H1 (cell line): ENCODE results near the gene CST9L.

Experiments
- FOSL1 ChIP-seq: IDR thresholded peaks from 2 replicates; pipeline ENCODE4 v1.6.1; 2011; ENCODE audit warnings: mild to moderate bottlenecking, low read depth, low read length, moderate library complexity; ENCODE audit not compliant: insufficient read depth
- POLR2AphosphoS5 ChIP-seq: IDR thresholded peaks from 2 replicates; pipeline ENCODE4 v1.6.1; 2011; ENCODE audit warnings: low read depth, low read length
- YY1 ChIP-seq: IDR thresholded peaks from 2 replicates; pipeline ENCODE4 v1.6.1; 2011; ENCODE audit warnings: low read depth, mild to moderate bottlenecking, low read length

DNA sequence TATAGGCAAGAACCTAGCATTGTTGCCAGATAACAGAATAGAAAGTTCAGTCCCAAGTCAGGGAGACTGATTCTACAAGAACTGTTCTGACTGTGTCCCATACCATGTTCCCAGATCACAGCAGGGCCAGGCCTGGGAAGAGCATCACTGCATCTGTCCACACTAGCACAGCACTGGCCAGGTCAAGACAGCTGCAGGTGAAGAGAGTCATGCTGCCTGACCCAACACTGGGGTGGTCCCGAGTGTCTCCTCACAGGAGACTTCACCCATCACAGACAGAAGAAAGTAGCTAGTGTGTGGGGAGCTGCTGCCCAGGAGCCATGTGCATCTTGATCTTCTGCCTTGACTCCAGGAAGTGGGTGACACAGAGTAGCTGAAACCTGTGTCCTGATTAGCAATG lies 1.3 kb upstream of the CST9L start:
- TF ChIP-seq YY1 (no peak), POLR2AphosphoS5 (no peak), FOSL1 (no peak)
